Measurements from ENCODE around the gene RBM47. TPM values are rescaled to one million over a fixed set of nuclear protein-coding genes. Genes with fewer than 3 reads are reported as not detected.
A peak's percentile ranks its signal among the peaks of the same experiment; 100 is the strongest.
"Not testable (repeated sequence)": the region's sequence is repeated elsewhere in the genome, so short reads cannot be mapped to it uniquely, and the experiment has no call there.

RBM47 gene
- total RNA-seq, 1 experiment from 2014 or later = 78.0 TPM

DNA sequence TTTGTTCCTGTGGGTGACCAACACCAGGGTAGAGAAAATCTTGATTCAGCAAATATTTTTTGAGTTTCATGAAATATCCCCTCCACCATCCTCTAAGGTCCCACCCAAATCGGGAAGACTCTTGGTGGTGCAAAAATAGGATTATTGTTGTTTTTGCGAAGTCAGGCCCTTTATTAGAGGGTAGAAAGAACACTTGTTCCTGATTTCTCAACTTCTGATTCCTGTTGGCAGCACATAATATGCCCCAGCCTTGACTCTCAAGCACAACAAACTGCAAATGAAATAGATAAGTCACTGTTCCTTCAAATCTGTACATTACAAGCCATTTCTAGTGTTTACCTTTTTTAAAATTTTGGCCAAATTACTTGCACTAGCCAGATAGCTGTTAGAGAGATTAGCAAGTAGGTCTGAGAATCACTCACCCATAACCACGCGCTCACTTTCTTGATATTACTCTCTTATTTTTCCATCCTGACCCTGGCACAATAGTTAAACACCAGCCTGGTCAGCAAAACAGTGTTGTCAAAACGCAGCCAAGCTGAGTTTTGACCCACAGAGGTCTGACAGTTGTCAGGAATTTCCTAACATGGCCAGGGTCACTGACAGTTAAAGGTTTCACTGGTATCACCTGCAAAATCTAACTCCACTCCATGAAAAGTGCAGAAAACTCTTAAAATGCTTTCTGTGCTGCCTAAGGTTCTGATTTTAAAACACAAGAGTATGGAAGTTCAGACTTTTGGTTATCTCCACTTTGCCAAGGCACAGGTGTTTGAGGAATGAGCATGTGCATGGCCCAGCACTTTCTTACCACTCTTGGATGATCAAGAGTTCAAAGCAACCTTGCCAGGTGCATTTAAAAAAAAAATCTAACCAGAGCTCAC is 69.8 kb downstream of the RBM47 start:
- Histone ChIP-seq H2AFZ (no peak overlapping the region), H3K9me3 (ENCODE audit: insufficient read depth, low read depth) (no peaks in the 10 kb centered on the region), H3K79me2 (ENCODE audit: low read depth) (peaks cover 86% of the 10 kb centered on the region), H3K27ac (peak overlapping the region; percentile 98), H3K4me1 (replicated peaks; ENCODE audit: insufficient read depth) (peaks cover 60% of the 10 kb centered on the region), H3F3A (ENCODE audit: insufficient read depth, low read depth) (peaks cover 80% of the 10 kb centered on the region), H3K4me3 (no peak overlapping the region), H3K9me2 (ENCODE audit: insufficient read depth) (no peaks in the 10 kb centered on the region), H3K27me3 (ENCODE audit: insufficient read depth, low read depth) (no peaks in the 10 kb centered on the region), H3K4me2 (peak overlapping the region; percentile 14), H3K36me3 (ENCODE audit: low read depth) (peaks cover 16% of the 10 kb centered on the region; the same call in 1 of the 2 replicates), H4K20me1 (ENCODE audit: insufficient read depth) (no peaks in the 10 kb centered on the region)
- no TSS peak for BruUV-seq (replicated peaks)
- DNase-seq = no peak
- TF ChIP-seq, protein P1, sequence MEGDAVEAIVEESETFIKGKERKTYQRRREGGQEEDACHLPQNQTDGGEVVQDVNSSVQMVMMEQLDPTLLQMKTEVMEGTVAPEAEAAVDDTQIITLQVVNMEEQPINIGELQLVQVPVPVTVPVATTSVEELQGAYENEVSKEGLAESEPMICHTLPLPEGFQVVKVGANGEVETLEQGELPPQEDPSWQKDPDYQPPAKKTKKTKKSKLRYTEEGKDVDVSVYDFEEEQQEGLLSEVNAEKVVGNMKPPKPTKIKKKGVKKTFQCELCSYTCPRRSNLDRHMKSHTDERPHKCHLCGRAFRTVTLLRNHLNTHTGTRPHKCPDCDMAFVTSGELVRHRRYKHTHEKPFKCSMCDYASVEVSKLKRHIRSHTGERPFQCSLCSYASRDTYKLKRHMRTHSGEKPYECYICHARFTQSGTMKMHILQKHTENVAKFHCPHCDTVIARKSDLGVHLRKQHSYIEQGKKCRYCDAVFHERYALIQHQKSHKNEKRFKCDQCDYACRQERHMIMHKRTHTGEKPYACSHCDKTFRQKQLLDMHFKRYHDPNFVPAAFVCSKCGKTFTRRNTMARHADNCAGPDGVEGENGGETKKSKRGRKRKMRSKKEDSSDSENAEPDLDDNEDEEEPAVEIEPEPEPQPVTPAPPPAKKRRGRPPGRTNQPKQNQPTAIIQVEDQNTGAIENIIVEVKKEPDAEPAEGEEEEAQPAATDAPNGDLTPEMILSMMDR (conservative IDR thresholded peaks at IDR 0.05) = no peak
- TF ChIP-seq EZH2 (IDR thresholded peaks at IDR 0.05; ENCODE audit: low read depth) = no peak
- POLR2A ChIA-PET (ENCODE audit: unreplicated experiment) = no interaction called here
- CTCF ChIA-PET = interaction anchor here (0.5 to 0.6 kb wide), 2 partner anchors 25 to 241 kb away, joined by 3 to 5 read pairs; no protein-coding TSS in a partner anchor
- intact Hi-C loops (cut with micrococcal nuclease; ENCODE audit: unreplicated experiment) = loop anchor here (10.0 kb wide), 1 partner anchor 45 kb away; no protein-coding TSS in a partner anchor

DNA sequence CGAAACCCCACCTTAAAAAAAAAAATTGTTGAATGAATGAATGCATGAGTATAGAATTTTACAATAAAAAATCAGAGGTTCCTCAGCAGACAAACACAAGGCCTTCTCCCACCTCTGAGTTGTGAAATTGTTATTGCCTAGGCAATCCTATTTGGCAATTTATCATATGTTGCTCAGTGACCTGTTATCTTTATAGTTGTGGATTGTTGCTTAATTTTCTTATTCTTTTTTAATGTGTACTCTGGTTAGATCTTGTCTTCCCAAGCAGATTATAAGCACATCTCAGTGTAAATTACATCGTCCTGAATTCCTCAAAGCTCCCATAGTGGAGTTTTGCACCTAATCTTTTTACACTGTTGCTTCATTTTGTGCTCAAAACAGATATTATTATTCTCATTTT is 71.9 kb downstream of the RBM47 start:
- DNase-seq = peak in 1 of 2 experiments; percentile 39
- Histone ChIP-seq H3K79me2 (ENCODE audit: low read depth) (peaks cover 98% of the 10 kb centered on the region), H3K27me3 (ENCODE audit: insufficient read depth, low read depth) (no peaks in the 10 kb centered on the region), H3K9me2 (ENCODE audit: insufficient read depth) (no peaks in the 10 kb centered on the region), H3K9me3 (ENCODE audit: insufficient read depth, low read depth) (no peaks in the 10 kb centered on the region), H3K4me1 (replicated peaks; ENCODE audit: insufficient read depth) (peaks cover 51% of the 10 kb centered on the region), H3K4me2 (no peak overlapping the region), H4K20me1 (ENCODE audit: insufficient read depth) (no peaks in the 10 kb centered on the region), H3F3A (ENCODE audit: insufficient read depth, low read depth) (peaks cover 78% of the 10 kb centered on the region), H3K4me3 (no peak overlapping the region), H3K27ac (peak overlapping the region; percentile 98; the same call in 1 of the 2 replicates), H2AFZ (no peak overlapping the region), H3K36me3 (ENCODE audit: low read depth) (peaks cover 11% of the 10 kb centered on the region; the same call in 1 of the 2 replicates)
- intact Hi-C loops (cut with micrococcal nuclease; ENCODE audit: unreplicated experiment) = no loop called here
- no TSS peak for BruUV-seq (replicated peaks)
- ChIA-PET CTCF (no interaction called here), POLR2A (ENCODE audit: unreplicated experiment) (no interaction called here)
- TF ChIP-seq, protein P1 (conservative IDR thresholded peaks at IDR 0.05) = no peak
- TF ChIP-seq EZH2 (IDR thresholded peaks at IDR 0.05; ENCODE audit: low read depth) = no peak

DNA sequence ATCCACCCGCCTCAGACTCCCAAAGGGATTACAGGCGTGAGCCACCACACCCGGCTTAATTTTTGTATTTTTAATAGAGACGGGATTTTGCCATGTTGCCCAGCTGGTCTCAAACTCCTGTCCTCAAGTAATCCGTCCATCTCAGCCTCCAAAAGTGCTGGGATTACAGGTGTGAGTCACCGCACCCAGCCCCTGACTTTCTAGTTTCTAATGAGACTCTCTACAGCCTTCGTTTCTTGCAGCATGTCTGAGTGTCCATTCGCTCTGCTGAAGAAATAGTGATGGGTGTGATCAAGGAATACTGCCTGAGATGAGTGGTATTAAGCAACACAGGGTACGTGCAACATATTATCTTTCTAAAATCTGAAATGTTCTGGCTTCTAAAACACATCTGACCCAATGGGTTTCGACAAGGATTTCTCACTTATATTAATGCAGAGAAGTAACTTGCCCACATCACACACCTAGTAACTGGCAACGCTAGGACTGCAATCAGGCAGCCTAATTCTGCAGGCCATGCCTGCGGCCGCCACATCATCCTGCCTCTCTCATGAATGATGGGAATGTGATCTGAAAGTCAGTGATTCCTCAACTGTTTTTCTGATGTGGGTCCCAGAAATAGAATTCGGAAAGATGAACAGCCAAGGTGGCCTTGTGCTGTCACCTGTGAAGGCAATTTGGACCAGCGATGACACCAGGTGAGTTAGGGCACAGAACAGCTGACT is 74.3 kb downstream of the RBM47 start:
- no peak overlapping the region for H2AFZ ChIP-seq
- H3K9me2 ChIP-seq (ENCODE audit: insufficient read depth) = no peaks in the 10 kb centered on the region
- H3F3A ChIP-seq (ENCODE audit: insufficient read depth, low read depth) = peaks cover 72% of the 10 kb centered on the region
- H3K36me3 ChIP-seq (ENCODE audit: low read depth) = peaks cover 8% of the 10 kb centered on the region; the same call in 1 of the 2 replicates
- POLR2A ChIA-PET (ENCODE audit: unreplicated experiment) = no interaction called here
- no TSS peak for BruUV-seq (replicated peaks)
- CTCF ChIA-PET = interaction anchor here (0.7 kb wide), 1 partner anchor 500 kb away, joined by 4 read pairs; no protein-coding TSS in a partner anchor
- H4K20me1 ChIP-seq (ENCODE audit: insufficient read depth) = no peaks in the 10 kb centered on the region
- TF ChIP-seq, protein P1 (conservative IDR thresholded peaks at IDR 0.05) = no peak
- no peak for TF ChIP-seq EZH2 (IDR thresholded peaks at IDR 0.05; ENCODE audit: low read depth)
- intact Hi-C loops (cut with micrococcal nuclease; ENCODE audit: unreplicated experiment) = no loop called here
- H3K4me1 ChIP-seq (replicated peaks; ENCODE audit: insufficient read depth) = peaks cover 50% of the 10 kb centered on the region
- DNase-seq = no peak
- no peak overlapping the region for H3K4me2 ChIP-seq
- no peaks in the 10 kb centered on the region for H3K27me3 ChIP-seq (ENCODE audit: insufficient read depth, low read depth)
- peaks cover 97% of the 10 kb centered on the region for H3K79me2 ChIP-seq (ENCODE audit: low read depth)
- peak overlapping the region; percentile 31; the same call in 1 of the 2 replicates for H3K27ac ChIP-seq
- no peaks in the 10 kb centered on the region for H3K9me3 ChIP-seq (ENCODE audit: insufficient read depth, low read depth)
- no peak overlapping the region for H3K4me3 ChIP-seq

DNA sequence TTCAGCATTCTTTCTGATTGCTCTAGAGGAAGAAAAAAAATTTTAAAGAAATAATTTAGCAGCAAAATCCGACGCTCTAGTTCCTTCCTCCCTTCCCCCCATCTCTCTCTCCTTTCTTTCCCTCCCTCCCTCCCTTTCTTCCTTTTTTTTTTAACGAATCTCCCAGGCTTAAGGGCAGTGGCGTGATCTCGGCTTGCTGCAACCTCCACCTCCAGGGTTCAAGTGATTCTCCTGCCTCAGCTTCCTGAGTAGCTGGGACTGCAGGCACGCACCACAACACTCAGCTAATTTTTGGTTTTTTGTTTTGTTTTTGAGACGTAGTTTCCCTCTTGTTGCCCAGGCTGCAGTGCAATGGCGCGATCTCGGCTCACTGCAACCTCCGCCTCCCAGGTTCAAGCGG is 75.0 kb downstream of the RBM47 start:
- H4K20me1 ChIP-seq (ENCODE audit: insufficient read depth); intact Hi-C loops (cut with micrococcal nuclease; ENCODE audit: unreplicated experiment); DNase-seq; H2AFZ ChIP-seq; H3K27me3 ChIP-seq (ENCODE audit: insufficient read depth, low read depth); H3K4me3 ChIP-seq; H3K36me3 ChIP-seq (ENCODE audit: low read depth); POLR2A ChIA-PET (ENCODE audit: unreplicated experiment); H3K9me3 ChIP-seq (ENCODE audit: insufficient read depth, low read depth); BruUV-seq (replicated peaks); H3K9me2 ChIP-seq (ENCODE audit: insufficient read depth); CTCF ChIA-PET; H3K27ac ChIP-seq; H3K4me2 ChIP-seq: not testable (repeated sequence)
- H3K79me2 ChIP-seq (ENCODE audit: low read depth) = peaks cover 97% of the 10 kb centered on the region
- H3K4me1 ChIP-seq (replicated peaks; ENCODE audit: insufficient read depth) = peaks cover 43% of the 10 kb centered on the region
- H3F3A ChIP-seq (ENCODE audit: insufficient read depth, low read depth) = peaks cover 65% of the 10 kb centered on the region
